Neural cell (in vitro differentiated cells): ENCODE measurements around the gene NFATC3. TPM values are rescaled to one million over a fixed set of nuclear protein-coding genes. Genes with fewer than 3 reads are reported as not detected.

Experiments
- H2AFZ ChIP-seq: fragments of 200-600, 300-800 bp; sonication (generic), shearing (Covaris generic); 2 replicates; pipeline ENCODE4 v1.6.0; 2014; ENCODE audit warnings: low read depth, mild to moderate bottlenecking, antibody characterized with exemption, low read length, moderate library complexity
- H3F3A ChIP-seq: fragments of 200-600 bp; shearing (Covaris generic); 2 replicates; pipeline ENCODE4 v1.6.1; 2016; ENCODE audit warnings: mild to moderate bottlenecking, moderate library complexity, mixed read lengths, antibody characterized with exemption, low read length; ENCODE audit not compliant: insufficient read depth, poor library complexity, severe bottlenecking
- H3K27ac ChIP-seq: fragments of 200-600, 300-800 bp; sonication (generic), shearing (Covaris generic); 2 replicates; pipeline ENCODE4 v1.5.1; 2014; ENCODE audit warnings: mild to moderate bottlenecking, low read length, moderate library complexity
- H3K27me3 ChIP-seq: fragments of 300-800, 200-600 bp; sonication (generic), shearing (Covaris generic); 2 replicates; pipeline ENCODE4 v1.6.0; 2014; ENCODE audit warnings: mild to moderate bottlenecking, low read depth, low read length, moderate library complexity; ENCODE audit not compliant: insufficient read depth
- H3K36me3 ChIP-seq: fragments of 300-800, 200-600 bp; sonication (generic), shearing (Covaris generic); 2 replicates; pipeline ENCODE4 v1.5.1; 2014; ENCODE audit warnings: mild to moderate bottlenecking, antibody characterized with exemption, low read length, moderate library complexity; ENCODE audit not compliant: insufficient read depth
- H3K4me2 ChIP-seq: fragments of 300-800, 200-600 bp; sonication (generic), shearing (Covaris generic); 2 replicates; pipeline ENCODE4 v1.6.0; 2014; ENCODE audit warnings: mild to moderate bottlenecking, low read length
- H3K4me3 ChIP-seq: fragments of 300-800, 200-600 bp; sonication (generic), shearing (Covaris generic); 2 replicates; pipeline ENCODE4 v1.5.1; 2014; ENCODE audit warnings: mild to moderate bottlenecking, low read length, moderate library complexity
- H3K79me2 ChIP-seq: fragments of 200-600 bp; shearing (Covaris generic); replicated peaks from 2 replicates; pipeline ENCODE4 v1.6.0; 2014; ENCODE audit warnings: mild to moderate bottlenecking, low read length, moderate library complexity; ENCODE audit not compliant: insufficient read depth
- H3K9ac ChIP-seq: fragments of 300-800, 200-600 bp; sonication (generic), shearing (Covaris generic); 2 replicates; pipeline ENCODE4 v1.6.1; 2016; ENCODE audit warnings: mild to moderate bottlenecking, low read length, mixed read lengths
- H3K9me2 ChIP-seq: fragments of 200-600 bp; shearing (Covaris generic); 2 replicates; pipeline ENCODE4 v1.6.1; 2016; ENCODE audit warnings: mild to moderate bottlenecking, low read length, mixed read lengths; ENCODE audit not compliant: insufficient read depth
- H3K9me3 ChIP-seq: fragments of 200-600, 300-800 bp; sonication (generic), shearing (Covaris generic); 2 replicates; pipeline ENCODE4 v1.6.1; 2016; ENCODE audit warnings: mild to moderate bottlenecking, mixed run types, low read length, moderate library complexity, mixed read lengths
- H4K20me1 ChIP-seq: fragments of 200-600 bp; shearing (Covaris generic); 2 replicates; pipeline ENCODE4 v1.6.1; 2016; ENCODE audit warnings: mild to moderate bottlenecking, mixed run types; ENCODE audit not compliant: insufficient read depth
- CTCF ChIP-seq: fragments of 450-650 bp; IDR thresholded peaks from 2 replicates; pipeline ENCODE4 v1.5.1; 2014; ENCODE audit warnings: antibody characterized with exemption, mild to moderate bottlenecking, moderate library complexity; ENCODE audit not compliant: poor library complexity, severe bottlenecking
- EP300 ChIP-seq: fragments of 450-650 bp; conservative IDR thresholded peaks from 2 replicates; pipeline ENCODE4 v1.6.1; 2014; ENCODE audit warnings: antibody characterized with exemption, mild to moderate bottlenecking, moderate library complexity; ENCODE audit not compliant: poor library complexity, severe bottlenecking
- EZH2 ChIP-seq: fragments of 200-600, 300-800 bp; shearing (Covaris generic), sonication (generic); IDR thresholded peaks from 2 replicates; pipeline ENCODE4 v1.6.1; 2014; ENCODE audit warnings: antibody characterized with exemption, low read length, borderline replicate concordance, mild to moderate bottlenecking; ENCODE audit not compliant: insufficient read depth, poor library complexity, severe bottlenecking
- MXI1 ChIP-seq: fragments of 450-650 bp; conservative IDR thresholded peaks from 2 replicates; pipeline ENCODE4 v1.6.1; 2014; ENCODE audit warnings: antibody characterized with exemption, mild to moderate bottlenecking; ENCODE audit not compliant: poor library complexity, severe bottlenecking
- POLR2AphosphoS5 ChIP-seq: IDR thresholded peaks from 2 replicates; pipeline ENCODE4 v1.6.1; 2012
- RAD21 ChIP-seq: fragments of 450-650 bp; conservative IDR thresholded peaks from 2 replicates; pipeline ENCODE4 v1.6.1; 2014; ENCODE audit warnings: antibody characterized with exemption, mild to moderate bottlenecking, moderate library complexity
- REST ChIP-seq: IDR thresholded peaks from 2 replicates; pipeline ENCODE4 v1.6.1; 2012; ENCODE audit warnings: borderline replicate concordance
- SMC3 ChIP-seq: fragments of 450-650 bp; conservative IDR thresholded peaks from 2 replicates; pipeline ENCODE4 v1.6.1; 2014; ENCODE audit warnings: antibody characterized with exemption, mild to moderate bottlenecking, moderate library complexity; ENCODE audit not compliant: poor library complexity
- TAF1 ChIP-seq: IDR thresholded peaks from 2 replicates; pipeline ENCODE4 v1.6.1; 2012; ENCODE audit warnings: low read depth
- polyA plus RNA-seq: library from polyadenylated mRNA; depleted of rRNA; stranded (reverse); fragments of >200 nt; gene quantifications from 2 replicates; pipeline ENCODE4 v1.2.3, GENCODE V29; 2014

NFATC3 gene
- polyA plus RNA-seq, 1 donor from 2014 or later: 6.2 TPM

- no peak overlapping the region for H3K4me2 ChIP-seq
- peaks cover 54% of the 10 kb centered on the region for H3K79me2 ChIP-seq
- H2AFZ ChIP-seq: no peak overlapping the region
- H3K9ac ChIP-seq: no peak overlapping the region
- H3K9me2 ChIP-seq: no peaks in the 10 kb centered on the region
- H3K27me3 ChIP-seq: no peaks in the 10 kb centered on the region
- no peaks in the 10 kb centered on the region for H4K20me1 ChIP-seq
- no peak overlapping the region for H3K4me3 ChIP-seq
- H3K36me3 ChIP-seq: no peaks in the 10 kb centered on the region
- TF ChIP-seq SMC3 (no peak), CTCF (no peak), REST (no peak), EP300 (no peak), TAF1 (no peak), RAD21 (no peak), POLR2AphosphoS5 (no peak), MXI1 (no peak), EZH2 (no peak)
- H3F3A ChIP-seq: peaks cover 8% of the 10 kb centered on the region
- H3K27ac ChIP-seq: no peak overlapping the region
- no peaks in the 10 kb centered on the region for H3K9me3 ChIP-seq
These were observed 3.2 kb downstream of the NFATC3 start for GRCh38 chr16:68088130-68088972.

DNA sequence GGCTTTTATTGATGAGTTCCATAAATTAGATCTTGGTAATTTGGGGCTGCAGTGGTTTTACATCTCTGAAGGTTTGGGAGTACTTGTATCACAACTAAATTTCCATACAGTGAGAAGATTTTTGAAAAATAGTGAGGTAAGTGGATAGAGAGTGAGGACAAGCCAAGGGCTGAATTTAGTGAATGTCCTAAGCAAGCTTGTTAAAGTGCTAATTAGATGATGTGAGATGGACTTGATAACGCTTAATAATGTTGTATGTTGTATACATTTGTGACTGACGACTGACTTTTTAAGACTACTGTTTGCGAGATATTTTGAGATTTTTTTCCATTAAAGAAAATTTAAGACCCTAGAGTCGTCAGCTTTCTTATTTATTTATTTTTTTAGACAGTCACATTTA is 3.9 kb downstream of the NFATC3 start:
- Histone ChIP-seq H3K4me2 (no peak overlapping the region), H3K36me3 (no peaks in the 10 kb centered on the region), H3K79me2 (peaks cover 61% of the 10 kb centered on the region), H2AFZ (no peak overlapping the region), H3K9me2 (no peaks in the 10 kb centered on the region), H3K4me3 (no peak overlapping the region), H3K9ac (no peak overlapping the region), H4K20me1 (no peaks in the 10 kb centered on the region), H3K27ac (no peak overlapping the region), H3K27me3 (no peaks in the 10 kb centered on the region), H3K9me3 (no peaks in the 10 kb centered on the region), H3F3A (peaks cover under 1% of the 10 kb centered on the region)
- TF ChIP-seq REST: no peak
- no peak for TF ChIP-seq EZH2
- no peak for TF ChIP-seq MXI1
- TF ChIP-seq POLR2AphosphoS5: no peak
- TF ChIP-seq EP300: no peak
- no peak for TF ChIP-seq RAD21
- TF ChIP-seq CTCF: no peak
- TF ChIP-seq TAF1: no peak
- TF ChIP-seq SMC3: no peak
